ENCODE data around the gene HYDIN.

HYDIN gene

GRCh38 chr16:70780546-70780945 lies 450.0 kb downstream of the HYDIN start:
- TF ChIP-seq FOXP2 (optimal IDR thresholded peaks at IDR 0.05; ENCODE audit: borderline replicate concordance, extremely low read depth, extremely low read length, insufficient read depth) (no peak), REST (IDR thresholded peaks at IDR 0.05; ENCODE audit: insufficient read depth in 1 of 2, low read depth in 2 of 2, low read length in 2 of 2) (no peak), POLR2AphosphoS5 (IDR thresholded peaks at IDR 0.05; ENCODE audit: low read depth, low read length) (no peak), TAF1 (IDR thresholded peaks at IDR 0.05; ENCODE audit: borderline replicate concordance, insufficient read depth, low read length) (no peak), SIN3A (IDR thresholded peaks at IDR 0.05; ENCODE audit: borderline replicate concordance, insufficient read depth, low read length) (no peak)

- TF ChIP-seq FOXP2 (optimal IDR thresholded peaks at IDR 0.05; ENCODE audit: borderline replicate concordance, extremely low read depth, extremely low read length, insufficient read depth) (no peak), POLR2AphosphoS5 (IDR thresholded peaks at IDR 0.05; ENCODE audit: low read depth, low read length) (no peak), REST (IDR thresholded peaks at IDR 0.05; ENCODE audit: insufficient read depth in 1 of 2, low read depth in 2 of 2, low read length in 2 of 2) (no peak), SIN3A (IDR thresholded peaks at IDR 0.05; ENCODE audit: borderline replicate concordance, insufficient read depth, low read length) (no peak), TAF1 (IDR thresholded peaks at IDR 0.05; ENCODE audit: borderline replicate concordance, insufficient read depth, low read length) (no peak)
These were observed 451.2 kb downstream of the HYDIN start for GRCh38 chr16:70779361-70779760.

GRCh38 chr16:70778901-70779309 lies 451.6 kb downstream of the HYDIN start:
- TF ChIP-seq POLR2AphosphoS5 (IDR thresholded peaks at IDR 0.05; ENCODE audit: low read depth, low read length) (peak; percentile 52; the same call in 1 of the 2 replicates), FOXP2 (optimal IDR thresholded peaks at IDR 0.05; ENCODE audit: borderline replicate concordance, extremely low read depth, extremely low read length, insufficient read depth) (peak; percentile 49), SIN3A (IDR thresholded peaks at IDR 0.05; ENCODE audit: borderline replicate concordance, insufficient read depth, low read length) (0 out of 2 replicates have a peak, but pooled peaks have one; percentile 12), REST (IDR thresholded peaks at IDR 0.05; ENCODE audit: insufficient read depth in 1 of 2, low read depth in 2 of 2, low read length in 2 of 2) (peak; percentile 35 to 50; a peak in 1 of 4 replicates), TAF1 (IDR thresholded peaks at IDR 0.05; ENCODE audit: borderline replicate concordance, insufficient read depth, low read length) (no peak)

- TF ChIP-seq REST (IDR thresholded peaks at IDR 0.05; ENCODE audit: insufficient read depth in 1 of 2, low read depth in 2 of 2, low read length in 2 of 2) (no peak), POLR2AphosphoS5 (IDR thresholded peaks at IDR 0.05; ENCODE audit: low read depth, low read length) (no peak), TAF1 (IDR thresholded peaks at IDR 0.05; ENCODE audit: borderline replicate concordance, insufficient read depth, low read length) (no peak), FOXP2 (optimal IDR thresholded peaks at IDR 0.05; ENCODE audit: borderline replicate concordance, extremely low read depth, extremely low read length, insufficient read depth) (no peak), SIN3A (IDR thresholded peaks at IDR 0.05; ENCODE audit: borderline replicate concordance, insufficient read depth, low read length) (no peak)
These were observed 452.5 kb downstream of the HYDIN start for GRCh38 chr16:70777973-70778406.

- TF ChIP-seq TAF1 (IDR thresholded peaks at IDR 0.05; ENCODE audit: borderline replicate concordance, insufficient read depth, low read length) = no peak
- TF ChIP-seq SIN3A (IDR thresholded peaks at IDR 0.05; ENCODE audit: borderline replicate concordance, insufficient read depth, low read length) = no peak
- TF ChIP-seq REST (IDR thresholded peaks at IDR 0.05; ENCODE audit: insufficient read depth in 1 of 2, low read depth in 2 of 2, low read length in 2 of 2) = no peak
- TF ChIP-seq POLR2AphosphoS5 (IDR thresholded peaks at IDR 0.05; ENCODE audit: low read depth, low read length) = no peak
- TF ChIP-seq FOXP2 (optimal IDR thresholded peaks at IDR 0.05; ENCODE audit: borderline replicate concordance, extremely low read depth, extremely low read length, insufficient read depth) = no peak
These were observed 453.0 kb downstream of the HYDIN start for GRCh38 chr16:70777496-70777895.
